Non-pigmented ciliary epithelial cell (primary cell): ENCODE measurements around the gene TMEM179B.
"Not testable (repeated sequence)": the region's sequence is repeated elsewhere in the genome, so short reads cannot be mapped to it uniquely, and the experiment has no call there.

Experiments
- DNase-seq: peaks from one replicate; pipeline ENCODE4 v3.0.0-alpha.2; 2010; ENCODE audit warnings: low read depth

Gene TMEM179B

GRCh38 chr11:62789576-62789975 lies 2.4 kb downstream of the TMEM179B start:
- no peak for DNase-seq

GRCh38 chr11:62791501-62792201 lies 4.4 kb downstream of the TMEM179B start, which contains the start of gene TMEM223:
Gene TMEM223 (minus strand): TSS chr11:62792006. CDS start chr11:62791994, 12 bp downstream.
- no peak for DNase-seq

- no peak for DNase-seq
Observed at GRCh38 chr11:62792202-62792575, 5.0 kb downstream of the TMEM179B start.

- DNase-seq = no peak
Observed at GRCh38 chr11:62794201-62794775, 7.1 kb downstream of the TMEM179B start.

- DNase-seq = no peak
Observed at GRCh38 chr11:62796281-62796680, 9.1 kb downstream of the TMEM179B start.

- DNase-seq = no peak
Observed at GRCh38 chr11:62799486-62799885, 12.3 kb downstream of the TMEM179B start.

GRCh38 chr11:62801071-62801470 lies 13.9 kb downstream of the TMEM179B start:
- DNase-seq = no peak

- DNase-seq = no peak
Observed at GRCh38 chr11:62804310-62805075, 17.3 kb downstream of the TMEM179B start.

GRCh38 chr11:62805076-62805892 lies 18.1 kb downstream of the TMEM179B start, which contains the start of gene NXF1:
Gene NXF1 (minus strand): TSS chr11:62805440. CDS start chr11:62805356, 84 bp downstream.
- peak; percentile 58 for DNase-seq

- DNase-seq = no peak
Observed at GRCh38 chr11:62805961-62806441, 18.8 kb downstream of the TMEM179B start.

GRCh38 chr11:62806611-62807121 lies 19.5 kb downstream of the TMEM179B start:
- no peak for DNase-seq

GRCh38 chr11:62810748-62811147 lies 23.5 kb downstream of the TMEM179B start:
- no peak for DNase-seq

- no peak for DNase-seq
Observed at GRCh38 chr11:62811659-62812058, 24.5 kb downstream of the TMEM179B start.

- DNase-seq = no peak
Observed at GRCh38 chr11:62816557-62816956, 29.4 kb downstream of the TMEM179B start.

- no peak for DNase-seq
Observed at GRCh38 chr11:62817129-62817528, 29.9 kb downstream of the TMEM179B start.

- no peak for DNase-seq
Observed at GRCh38 chr11:62823677-62824076, 36.5 kb downstream of the TMEM179B start.

GRCh38 chr11:62828130-62828529 lies 40.9 kb downstream of the TMEM179B start:
- DNase-seq = not testable (repeated sequence)

- no peak for DNase-seq
Observed at GRCh38 chr11:62830904-62831519, 43.8 kb downstream of the TMEM179B start.

GRCh38 chr11:62831520-62832335 lies 44.5 kb downstream of the TMEM179B start, which contains the start of gene STX5:
Gene STX5 (minus strand): TSS chr11:62832051. CDS start chr11:62831243, 808 bp downstream.
- peak; percentile 95 for DNase-seq
